OCI-LY1 (cell line): ENCODE data around the gene NR2F1-AS1.

Source experiments
- EZH2 ChIP-seq: fragments of 200-600 bp; sonication (generic), shearing (Covaris generic); IDR thresholded peaks from 2 replicates; pipeline ENCODE4 v1.8.0; 2017; ENCODE audit warnings: borderline replicate concordance, mixed run types, mild to moderate bottlenecking, antibody characterized with exemption, low read length, moderate library complexity, mixed read lengths
- TF ChIP-seq, protein P1 (sequence below): fragments of 200-600 bp; sonication (generic), shearing (Covaris generic); IDR thresholded peaks from 2 replicates; pipeline ENCODE4 v1.5.1; 2017; ENCODE audit warnings: mild to moderate bottlenecking, antibody characterized with exemption, low read length, moderate library complexity, mixed read lengths

DNA sequence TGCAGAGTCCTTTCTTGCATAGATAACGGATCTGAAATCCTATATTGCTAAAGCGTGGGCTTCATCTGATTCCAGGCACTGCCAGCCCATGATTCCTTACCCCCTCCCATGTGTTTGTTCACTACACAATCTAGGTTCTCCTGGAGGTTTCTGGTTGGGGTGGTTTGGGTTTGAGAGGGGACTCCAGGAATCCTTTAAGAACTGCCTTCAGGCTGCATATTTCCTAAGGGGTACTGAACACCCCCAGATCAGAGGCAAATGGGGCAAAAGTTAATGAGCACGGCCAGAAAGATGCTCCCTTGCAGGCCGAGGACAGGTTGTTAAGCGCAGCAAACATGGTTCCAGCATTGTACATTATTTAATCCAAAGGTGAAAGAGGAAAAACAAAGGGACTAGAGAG, 11.9 kb upstream of the NR2F1-AS1 start:
- TF ChIP-seq, protein P1, sequence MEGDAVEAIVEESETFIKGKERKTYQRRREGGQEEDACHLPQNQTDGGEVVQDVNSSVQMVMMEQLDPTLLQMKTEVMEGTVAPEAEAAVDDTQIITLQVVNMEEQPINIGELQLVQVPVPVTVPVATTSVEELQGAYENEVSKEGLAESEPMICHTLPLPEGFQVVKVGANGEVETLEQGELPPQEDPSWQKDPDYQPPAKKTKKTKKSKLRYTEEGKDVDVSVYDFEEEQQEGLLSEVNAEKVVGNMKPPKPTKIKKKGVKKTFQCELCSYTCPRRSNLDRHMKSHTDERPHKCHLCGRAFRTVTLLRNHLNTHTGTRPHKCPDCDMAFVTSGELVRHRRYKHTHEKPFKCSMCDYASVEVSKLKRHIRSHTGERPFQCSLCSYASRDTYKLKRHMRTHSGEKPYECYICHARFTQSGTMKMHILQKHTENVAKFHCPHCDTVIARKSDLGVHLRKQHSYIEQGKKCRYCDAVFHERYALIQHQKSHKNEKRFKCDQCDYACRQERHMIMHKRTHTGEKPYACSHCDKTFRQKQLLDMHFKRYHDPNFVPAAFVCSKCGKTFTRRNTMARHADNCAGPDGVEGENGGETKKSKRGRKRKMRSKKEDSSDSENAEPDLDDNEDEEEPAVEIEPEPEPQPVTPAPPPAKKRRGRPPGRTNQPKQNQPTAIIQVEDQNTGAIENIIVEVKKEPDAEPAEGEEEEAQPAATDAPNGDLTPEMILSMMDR: no peak
- no peak for TF ChIP-seq EZH2
